GM10248 (cell line): ENCODE results near the gene SETD6.

ENCODE experiments used
- CTCF ChIA-PET: fragments of 300-600 bp; sonication (Branson Sonifier 250); formaldehyde crosslinking; extraction: SDS; loops from one replicate; lab custom pipeline; 2021; ENCODE audit warnings: antibody characterized with exemption; lab: Yijun Ruan, JAX
- POLR2A ChIA-PET: fragments of 350-650 bp; sonication (Branson Sonifier 250); formaldehyde crosslinking; extraction: SDS; loops from one replicate; lab custom pipeline; 2020; ENCODE audit warnings: antibody characterized with exemption; lab: Yijun Ruan, JAX
- DNase-seq: peaks from one replicate; pipeline ENCODE4 v3.0.0; 2012; ENCODE audit errors: extremely low spot score
- CTCF ChIP-seq: IDR thresholded peaks from 2 replicates; pipeline ENCODE4 v1.5.1; 2012; ENCODE audit warnings: mild to moderate bottlenecking, low read depth; ENCODE audit errors: extremely low read depth, missing control alignments, control extremely low read depth

Gene SETD6

GRCh38 chr16:58515125-58515870 lies at the start of gene SETD6:
Gene SETD6, plus strand, starts transcription at chr16:58515517. Its CDS starts 21 bp downstream, at chr16:58515538.
- CTCF ChIA-PET = interaction anchor here (1.0 to 1.5 kb wide), 4 partner anchors 10 to 241 kb away, joined by 3 to 8 read pairs (median 3); no protein-coding TSS in a partner anchor
- peak; percentile 12 for TF ChIP-seq CTCF
- POLR2A ChIA-PET = interaction anchor here (0.7 kb wide), 1 partner anchor 66 kb away, joined by 5 read pairs; no protein-coding TSS in a partner anchor
- peak; percentile 87 for DNase-seq

GRCh38 chr16:58465817-58466216 lies 49.5 kb upstream of the SETD6 start:
- ChIA-PET POLR2A (no interaction called here), CTCF (interaction anchor here (1.2 kb wide), 1 partner anchor 129 kb away, joined by 5 read pairs; no protein-coding TSS in a partner anchor)
- DNase-seq = no peak
- TF ChIP-seq CTCF = no peak

GRCh38 chr16:58466396-58466795 lies 48.9 kb upstream of the SETD6 start:
- no peak for TF ChIP-seq CTCF
- DNase-seq = no peak
- ChIA-PET CTCF (interaction anchor here (1.2 kb wide), 1 partner anchor 129 kb away, joined by 5 read pairs; no protein-coding TSS in a partner anchor), POLR2A (no interaction called here)

GRCh38 chr16:58467905-58468304 lies 47.4 kb upstream of the SETD6 start:
- TF ChIP-seq CTCF = no peak
- ChIA-PET CTCF (interaction anchor here (1.0 to 2.1 kb wide), 3 partner anchors 13 to 131 kb away, joined by 3 to 8 read pairs (median 6); no protein-coding TSS in a partner anchor), POLR2A (no interaction called here)
- DNase-seq = no peak

- ChIA-PET POLR2A (no interaction called here), CTCF (interaction anchor here (0.7 to 2.9 kb wide), 6 partner anchors 16 to 285 kb away, joined by 4 to 12 read pairs (median 6); no protein-coding TSS in a partner anchor)
- DNase-seq = no peak
- TF ChIP-seq CTCF = no peak
These were observed 43.9 kb upstream of the SETD6 start for GRCh38 chr16:58471209-58471975.

GRCh38 chr16:58472266-58472665 lies 43.1 kb upstream of the SETD6 start:
- ChIA-PET POLR2A (no interaction called here), CTCF (interaction anchor here (1.4 to 2.9 kb wide), 6 partner anchors 14 to 135 kb away, joined by 4 to 12 read pairs (median 6); no protein-coding TSS in a partner anchor)
- TF ChIP-seq CTCF = no peak
- DNase-seq = no peak
